Neural progenitor cell (in vitro differentiated cells): ENCODE results near the gene GSDMA. TPM values are rescaled to one million over a fixed set of nuclear protein-coding genes. Genes with fewer than 3 reads are reported as not detected.

ENCODE experiments used
- DNase-seq: peaks from one replicate; pipeline ENCODE4 v3.0.0-alpha.2; 2016; ENCODE audit warnings: low spot score
- H2AFZ ChIP-seq: fragments of 200-600 bp; sonication (generic); replicated peaks from 2 replicates; pipeline ENCODE4 v1.6.1; 2016; ENCODE audit warnings: antibody characterized with exemption
- H3F3A ChIP-seq: fragments of 200-600 bp; sonication (generic); 2 replicates; pipeline ENCODE4 v1.6.1; 2016; ENCODE audit warnings: antibody characterized with exemption, low read depth
- H3K27ac ChIP-seq: fragments of 200-600 bp; sonication (generic); 2 replicates; pipeline ENCODE4 v1.5.1; 2016; ENCODE audit warnings: mild to moderate bottlenecking
- H3K27me3 ChIP-seq: fragments of 200-600 bp; sonication (generic); 2 replicates; pipeline ENCODE4 v1.6.1; 2016; ENCODE audit warnings: mild to moderate bottlenecking, moderate library complexity
- H3K36me3 ChIP-seq: fragments of 200-600 bp; sonication (generic); 2 replicates; pipeline ENCODE4 v1.5.1; 2016
- H3K4me1 ChIP-seq: fragments of 200-600 bp; sonication (generic); 2 replicates; pipeline ENCODE4 v1.6.1; 2016; ENCODE audit warnings: mixed run types
- H3K4me2 ChIP-seq: fragments of 200-600 bp; sonication (generic); 2 replicates; pipeline ENCODE4 v1.6.1; 2016
- H3K4me3 ChIP-seq: fragments of 200-600 bp; sonication (generic); 2 replicates; pipeline ENCODE4 v1.5.1; 2016
- H3K79me2 ChIP-seq: fragments of 200-600 bp; sonication (generic); 2 replicates; pipeline ENCODE4 v1.6.1; 2016; ENCODE audit warnings: low read depth
- H3K9ac ChIP-seq: fragments of 200-600 bp; sonication (generic); 2 replicates; pipeline ENCODE4 v1.6.1; 2016
- H3K9me3 ChIP-seq: fragments of 200-600 bp; sonication (generic); 2 replicates; pipeline ENCODE4 v1.5.1; 2016; ENCODE audit warnings: low read depth
- H4K20me1 ChIP-seq: fragments of 200-600 bp; sonication (generic); 2 replicates; pipeline ENCODE4 v1.6.1; 2016; ENCODE audit warnings: low read depth
- H3K27ac Mint-ChIP-seq: 3 replicates; pipeline ENCODE4 v1.8.0; 2021; ENCODE audit warnings: mixed read lengths
- H3K27me3 Mint-ChIP-seq: 2 replicates; pipeline ENCODE4 v1.8.0; 2022; ENCODE audit warnings: low read depth, mild to moderate bottlenecking, inconsistent platforms, moderate library complexity, mixed read lengths; ENCODE audit not compliant: insufficient read depth
- H3K36me3 Mint-ChIP-seq: 3 replicates; pipeline ENCODE4 v1.8.0; 2021; ENCODE audit warnings: mixed read lengths
- H3K4me1 Mint-ChIP-seq: 3 replicates; pipeline ENCODE4 v1.8.0; 2021; ENCODE audit warnings: mixed read lengths
- H3K4me3 Mint-ChIP-seq: 3 replicates; pipeline ENCODE4 v1.8.0; 2021; ENCODE audit warnings: mild to moderate bottlenecking, moderate library complexity, mixed read lengths
- H3K9me3 Mint-ChIP-seq: 3 replicates; pipeline ENCODE4 v1.8.0; 2020; ENCODE audit warnings: mixed read lengths
- CTCF ChIP-seq: fragments of 200-600 bp; sonication (generic); IDR thresholded peaks from 2 replicates; pipeline ENCODE4 v1.5.1; 2017; ENCODE audit warnings: antibody characterized with exemption, mild to moderate bottlenecking
- EZH2 ChIP-seq: fragments of 200-600 bp; sonication (generic); IDR thresholded peaks from 2 replicates; pipeline ENCODE4 v1.6.1; 2017; ENCODE audit warnings: antibody characterized with exemption, mild to moderate bottlenecking, moderate library complexity
- EZH2phosphoT487 ChIP-seq: fragments of 200-600 bp; sonication (generic); IDR thresholded peaks from 2 replicates; pipeline ENCODE4 v1.6.1; 2017; ENCODE audit warnings: antibody characterized with exemption
- total RNA-seq: library from RNA; depleted of rRNA; stranded (reverse); fragments of >200 nt; gene quantifications from 2 replicates; pipeline ENCODE4 v1.2.3, GENCODE V29; 2015; ENCODE audit warnings: low replicate concordance

GSDMA gene
- total RNA-seq, 1 donor from 2014 or later, result not detected

GRCh38 chr17:39939588-39940419, 23.0 kb upstream of the GSDMA start:
- Histone ChIP-seq H3K27me3 (no peaks in the 10 kb centered on the region), H3K9me3 (no peaks in the 10 kb centered on the region), H3K4me3 (no peak overlapping the region), H2AFZ (peak overlapping the region; percentile 48), H3F3A (no peaks in the 10 kb centered on the region), H3K27ac (no peak overlapping the region), H3K36me3 (no peaks in the 10 kb centered on the region), H3K4me1 (peaks cover 3% of the 10 kb centered on the region), H3K9ac (no peak overlapping the region), H3K79me2 (no peaks in the 10 kb centered on the region), H3K4me2 (no peak overlapping the region), H4K20me1 (no peaks in the 10 kb centered on the region)
- H3K27me3 Mint-ChIP-seq, result peaks cover 5% of the 10 kb centered on the region
- no peak overlapping the region for H3K4me3 Mint-ChIP-seq
- H3K36me3 Mint-ChIP-seq, result no peaks in the 10 kb centered on the region
- H3K9me3 Mint-ChIP-seq, result no peaks in the 10 kb centered on the region
- peak; percentile 53 for TF ChIP-seq CTCF
- no peak for TF ChIP-seq EZH2phosphoT487
- H3K4me1 Mint-ChIP-seq, result peaks cover 16% of the 10 kb centered on the region
- DNase-seq, result peak; percentile 58
- no peak overlapping the region for H3K27ac Mint-ChIP-seq

- Mint-ChIP-seq H3K36me3 (no peaks in the 10 kb centered on the region), H3K27me3 (peaks cover 12% of the 10 kb centered on the region), H3K4me3 (no peak overlapping the region), H3K4me1 (peaks cover 19% of the 10 kb centered on the region), H3K27ac (no peak overlapping the region), H3K9me3 (no peaks in the 10 kb centered on the region)
- no peaks in the 10 kb centered on the region for H4K20me1 ChIP-seq
- H3K27ac ChIP-seq, result no peak overlapping the region
- no peak overlapping the region for H3K4me2 ChIP-seq
- no peaks in the 10 kb centered on the region for H3K79me2 ChIP-seq
- no peak overlapping the region for H3K9ac ChIP-seq
- no peaks in the 10 kb centered on the region for H3K27me3 ChIP-seq
- H3K4me3 ChIP-seq, result no peak overlapping the region
- no peak for TF ChIP-seq EZH2
- TF ChIP-seq CTCF, result no peak
- no peak for TF ChIP-seq EZH2phosphoT487
- no peaks in the 10 kb centered on the region for H3K9me3 ChIP-seq
- H3K36me3 ChIP-seq, result no peaks in the 10 kb centered on the region
- no peak overlapping the region for H2AFZ ChIP-seq
- no peak for DNase-seq
- no peaks in the 10 kb centered on the region for H3F3A ChIP-seq
- H3K4me1 ChIP-seq, result peaks cover 3% of the 10 kb centered on the region
These were observed 19.0 kb upstream of the GSDMA start for GRCh38 chr17:39943702-39944392.

GRCh38 chr17:39944393-39944711, 18.5 kb upstream of the GSDMA start:
- H3K9me3 ChIP-seq, result no peaks in the 10 kb centered on the region
- H3K27ac Mint-ChIP-seq, result no peak overlapping the region
- no peaks in the 10 kb centered on the region for H3K36me3 ChIP-seq
- no peak overlapping the region for H3K9ac ChIP-seq
- no peaks in the 10 kb centered on the region for H3K27me3 ChIP-seq
- no peak overlapping the region for H2AFZ ChIP-seq
- H3K27me3 Mint-ChIP-seq, result peaks cover 12% of the 10 kb centered on the region
- H4K20me1 ChIP-seq, result no peaks in the 10 kb centered on the region
- no peak overlapping the region for H3K4me3 ChIP-seq
- no peak overlapping the region for H3K4me2 ChIP-seq
- no peak overlapping the region for H3K27ac ChIP-seq
- DNase-seq, result no peak
- H3K36me3 Mint-ChIP-seq, result no peaks in the 10 kb centered on the region
- H3K4me1 ChIP-seq, result peaks cover 3% of the 10 kb centered on the region
- no peaks in the 10 kb centered on the region for H3F3A ChIP-seq
- no peak overlapping the region for H3K4me3 Mint-ChIP-seq
- H3K79me2 ChIP-seq, result no peaks in the 10 kb centered on the region
- no peak for TF ChIP-seq EZH2phosphoT487
- TF ChIP-seq EZH2, result no peak
- TF ChIP-seq CTCF, result no peak
- peaks cover 14% of the 10 kb centered on the region for H3K4me1 Mint-ChIP-seq
- H3K9me3 Mint-ChIP-seq, result no peaks in the 10 kb centered on the region
